Left ventricle myocardium superior (tissue), 1 donor: ENCODE results near the gene HOXD8. TPM values are rescaled to one million over a fixed set of nuclear protein-coding genes. Genes with fewer than 3 reads are reported as not detected.

ENCODE experiments used
- ATAC-seq: fragments of 200-7000 bp; cut with Tn5 transposase; one replicate; pipeline ENCODE4 v1.9.1; 2020; ENCODE audit warnings: mild to moderate bottlenecking, moderate library complexity
- DNase-seq: peaks from one replicate; pipeline ENCODE4 v3.0.0-alpha.2; 2020
- intact Hi-C: fragments of 100-400 bp; cut with micrococcal nuclease; formaldehyde crosslinking; loops from one replicate; pipeline ENCODE4 v1.11.0; 2022
- total RNA-seq: library from RNA; stranded (reverse); fragmentation: NEBNext Ultra II Directional; extraction: Animal tissue kit (Norgen Biotek cat#: 25700); gene quantifications from one replicate; pipeline ENCODE4 v1.2.1, GENCODE V29; 2021
- donor health status: DM: no; HTN: yes; CAD: no; lungs with severe emphysema.

The HOXD8 gene
- total RNA-seq, 1 donor from 2014 or later = 0.92 TPM

- DNase-seq (no peak), ATAC-seq (no peak)
- intact Hi-C loops = no loop called here
Measured at GRCh38 chr2:176160986-176161824, 31.7 kb downstream of the HOXD8 start.

- no peak for DNase-seq
Measured at GRCh38 chr2:176161825-176162626, 32.5 kb downstream of the HOXD8 start.

GRCh38 chr2:176162911-176163671 is 33.6 kb downstream of the HOXD8 start:
- ATAC-seq (no peak), DNase-seq (no peak)
- intact Hi-C loops = no loop called here

More at GRCh38 chr2:176161825-176162626, 32.5 kb downstream of the HOXD8 start:
- ATAC-seq = no peak
- intact Hi-C loops = no loop called here

- intact Hi-C loops = no loop called here
- DNase-seq (no peak), ATAC-seq (no peak)
Measured at GRCh38 chr2:176163672-176164056, 34.2 kb downstream of the HOXD8 start.

- intact Hi-C loops = no loop called here
- ATAC-seq (no peak), DNase-seq (no peak)
Measured at GRCh38 chr2:176164201-176164600, 34.7 kb downstream of the HOXD8 start.

- ATAC-seq = no peak
- no peak for DNase-seq
- intact Hi-C loops = no loop called here
Measured at GRCh38 chr2:176164611-176165369, 35.3 kb downstream of the HOXD8 start.

GRCh38 chr2:176165370-176166050 is 36.0 kb downstream of the HOXD8 start:
- DNase-seq (no peak), ATAC-seq (no peak)
- intact Hi-C loops = no loop called here

GRCh38 chr2:176166272-176166671 is 36.8 kb downstream of the HOXD8 start:
- DNase-seq (no peak), ATAC-seq (no peak)
- intact Hi-C loops = no loop called here

GRCh38 chr2:176167398-176167797 is 37.9 kb downstream of the HOXD8 start:
- no peak for ATAC-seq
- intact Hi-C loops = no loop called here
- DNase-seq = no peak

- ATAC-seq = no peak
- intact Hi-C loops = no loop called here
- DNase-seq = no peak
Measured at GRCh38 chr2:176169181-176169580, 39.7 kb downstream of the HOXD8 start.

- DNase-seq (no peak), ATAC-seq (no peak)
- intact Hi-C loops = no loop called here
Measured at GRCh38 chr2:176169711-176170110, 40.2 kb downstream of the HOXD8 start.

GRCh38 chr2:176170602-176171305 is 41.2 kb downstream of the HOXD8 start:
- ATAC-seq = no peak
- intact Hi-C loops = no loop called here

GRCh38 chr2:176171351-176172006 is 42.0 kb downstream of the HOXD8 start:
- ATAC-seq (no peak), DNase-seq (no peak)
- intact Hi-C loops = no loop called here

More at GRCh38 chr2:176170602-176171305, 41.2 kb downstream of the HOXD8 start:
- DNase-seq = no peak

GRCh38 chr2:176172007-176172894 is 42.7 kb downstream of the HOXD8 start:
- ATAC-seq (no peak), DNase-seq (no peak)
- intact Hi-C loops = no loop called here

GRCh38 chr2:176172895-176173566 is 43.5 kb downstream of the HOXD8 start:
- DNase-seq (no peak), ATAC-seq (no peak)
- intact Hi-C loops = no loop called here
